ENCODE measurements around the gene TTC27.

GRCh38 chr2:32825291-32825712, 197.5 kb downstream of the TTC27 start:
- TF ChIP-seq HDGF (IDR thresholded peaks at IDR 0.05; ENCODE audit: borderline replicate concordance) (no peak), FOXK2 (IDR thresholded peaks at IDR 0.05) (no peak), SP1 (IDR thresholded peaks at IDR 0.05) (no peak), LEF1 (IDR thresholded peaks at IDR 0.05; ENCODE audit: borderline replicate concordance) (no peak), TARDBP (IDR thresholded peaks at IDR 0.05) (no peak), PKNOX1 (IDR thresholded peaks at IDR 0.05) (no peak), BHLHE40 (IDR thresholded peaks at IDR 0.05; ENCODE audit: borderline replicate concordance) (no peak), CTBP1 (IDR thresholded peaks at IDR 0.05; ENCODE audit: borderline replicate concordance) (no peak), FOXM1 (IDR thresholded peaks at IDR 0.05; ENCODE audit: borderline replicate concordance) (no peak), ZNF384 (IDR thresholded peaks at IDR 0.05) (no peak), L3MBTL2 (conservative IDR thresholded peaks at IDR 0.05) (no peak), NFRKB (IDR thresholded peaks at IDR 0.05) (no peak), SUZ12 (IDR thresholded peaks at IDR 0.05) (no peak)

Measured in HEK293T (cell line).